Kasumi-1 (cell line): ENCODE data around the gene CD44.
A peak's percentile ranks its signal among the peaks of the same experiment; 100 is the strongest.

Experiments used
- DNase-seq, 2 experiments: peaks; one replicate each; lab custom pipeline; 2025; lab: John Stamatoyannopoulos, UW

Gene CD44

GRCh38 chr11:35112056-35112845 is 26.7 kb upstream of the CD44 start:
- DNase-seq, result no peak

GRCh38 chr11:35112846-35113105 is 26.2 kb upstream of the CD44 start:
- DNase-seq, result no peak

- DNase-seq, result no peak
Observed at GRCh38 chr11:35114906-35115687, 23.9 kb upstream of the CD44 start.

- DNase-seq, result no peak
Observed at GRCh38 chr11:35115688-35116030, 23.3 kb upstream of the CD44 start.

GRCh38 chr11:35116245-35116644 is 22.7 kb upstream of the CD44 start:
- DNase-seq, result no peak

DNA sequence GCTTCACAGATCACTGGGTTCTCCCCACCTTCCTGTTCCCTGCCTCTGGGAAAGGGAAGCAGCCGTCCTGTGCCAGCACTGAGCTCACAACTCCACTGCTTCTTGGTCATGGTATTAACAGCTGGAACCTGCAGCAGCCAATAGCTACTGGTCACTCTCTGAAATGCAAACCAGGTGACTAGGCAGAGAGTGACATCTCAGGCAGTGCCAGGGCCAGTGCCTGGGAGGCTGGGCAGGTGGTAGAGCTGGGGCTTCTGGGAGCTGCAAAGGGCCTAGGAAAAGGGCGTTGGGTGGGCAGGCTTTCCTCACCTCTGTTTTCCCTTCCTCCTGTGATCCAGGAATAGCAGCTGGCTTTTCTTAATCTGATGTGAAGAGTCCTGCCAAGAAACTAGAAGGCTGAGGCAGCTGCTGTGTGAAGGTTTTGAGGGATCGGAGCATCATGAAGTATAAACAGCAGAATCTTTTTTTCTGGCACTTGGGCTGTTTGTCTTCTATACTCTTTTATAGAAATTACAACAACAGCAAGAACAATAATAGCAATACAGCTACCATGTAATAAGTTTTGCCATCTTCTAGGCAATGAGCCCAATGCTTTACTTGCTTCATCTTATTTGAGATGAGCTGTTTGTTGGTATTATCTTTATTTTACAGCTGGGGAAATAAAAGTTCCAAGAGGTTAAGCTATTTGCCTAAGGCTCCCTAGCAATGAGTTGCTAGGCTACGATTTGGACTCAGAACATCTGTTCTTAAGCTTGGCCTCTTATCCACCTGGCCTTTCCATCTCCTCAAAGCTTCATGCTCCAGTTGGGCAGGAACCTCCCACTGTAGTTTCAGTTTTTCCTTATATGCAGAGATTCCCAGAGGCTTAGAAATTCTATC is 22.0 kb upstream of the CD44 start:
- DNase-seq, result no peak

GRCh38 chr11:35118906-35119305 is 20.1 kb upstream of the CD44 start:
- no peak for DNase-seq

DNA sequence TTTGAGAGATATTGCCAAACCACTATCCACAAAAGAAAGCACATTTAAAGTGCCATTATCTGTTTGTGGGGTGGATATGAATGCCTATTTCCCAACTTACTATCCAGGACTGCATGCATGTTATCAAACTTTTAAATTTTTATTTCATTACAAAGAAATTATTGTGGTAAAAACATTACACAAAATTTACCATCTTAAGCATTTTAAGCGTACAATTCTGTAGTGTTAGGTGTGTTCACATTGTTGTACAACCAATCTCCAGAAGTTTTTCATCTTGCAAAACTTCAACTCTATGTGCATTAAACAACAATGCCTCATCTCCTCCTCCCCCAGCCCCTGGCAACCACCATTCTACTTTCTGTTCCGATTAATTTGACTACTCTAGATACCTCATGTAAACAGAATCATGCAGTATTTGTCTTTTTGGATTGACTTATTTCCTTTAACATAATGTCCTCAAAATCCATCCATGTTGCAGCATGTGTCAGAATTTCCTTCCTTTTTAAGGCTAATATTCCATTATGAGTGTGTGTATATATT is 17.6 kb upstream of the CD44 start:
- DNase-seq, result no peak

- DNase-seq, result peak in 1 of 2 experiments; percentile 17
Observed at GRCh38 chr11:35122308-35122707, 16.7 kb upstream of the CD44 start.

DNA sequence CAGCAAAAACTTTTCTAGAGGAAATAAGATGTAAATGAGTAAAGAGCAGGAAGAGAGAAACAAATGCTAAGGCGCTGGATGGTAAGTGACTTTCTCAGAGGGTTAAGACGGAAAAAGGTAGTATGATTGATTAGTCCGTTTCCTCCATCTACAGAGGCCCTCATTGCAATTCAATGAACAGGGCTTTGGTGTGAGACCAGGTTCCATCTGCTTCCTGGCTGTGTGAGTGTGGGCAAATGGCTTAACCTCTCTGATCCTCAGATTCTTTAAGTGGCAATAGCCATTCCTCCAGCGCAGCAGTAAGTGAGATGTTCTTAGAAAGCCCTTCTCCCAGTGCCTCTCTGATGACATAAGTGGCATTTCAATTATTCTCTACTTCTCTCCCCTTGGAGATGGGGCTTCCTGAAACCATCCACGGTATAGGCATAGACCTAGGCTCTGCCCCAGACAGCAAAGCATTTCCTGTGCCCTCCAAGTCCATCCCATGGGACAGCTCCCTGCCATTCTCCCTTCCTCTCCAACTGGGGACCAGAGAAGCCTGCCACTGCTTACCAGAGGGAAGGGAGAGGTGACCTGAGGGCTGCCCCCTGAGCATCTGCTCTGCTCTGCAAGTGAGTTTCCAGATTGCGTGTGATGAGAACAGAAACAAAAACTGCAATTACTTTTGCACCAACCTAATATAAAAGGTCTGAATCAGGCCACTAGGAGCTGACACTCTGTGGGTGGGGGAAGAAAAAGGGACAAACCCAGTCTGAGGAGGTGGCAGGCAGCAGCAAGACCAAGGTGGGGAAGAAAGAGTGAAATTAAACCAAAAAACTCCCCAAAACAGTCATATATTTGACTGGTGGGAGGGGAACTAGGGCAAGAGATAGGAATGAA is 12.7 kb upstream of the CD44 start:
- no peak for DNase-seq

DNA sequence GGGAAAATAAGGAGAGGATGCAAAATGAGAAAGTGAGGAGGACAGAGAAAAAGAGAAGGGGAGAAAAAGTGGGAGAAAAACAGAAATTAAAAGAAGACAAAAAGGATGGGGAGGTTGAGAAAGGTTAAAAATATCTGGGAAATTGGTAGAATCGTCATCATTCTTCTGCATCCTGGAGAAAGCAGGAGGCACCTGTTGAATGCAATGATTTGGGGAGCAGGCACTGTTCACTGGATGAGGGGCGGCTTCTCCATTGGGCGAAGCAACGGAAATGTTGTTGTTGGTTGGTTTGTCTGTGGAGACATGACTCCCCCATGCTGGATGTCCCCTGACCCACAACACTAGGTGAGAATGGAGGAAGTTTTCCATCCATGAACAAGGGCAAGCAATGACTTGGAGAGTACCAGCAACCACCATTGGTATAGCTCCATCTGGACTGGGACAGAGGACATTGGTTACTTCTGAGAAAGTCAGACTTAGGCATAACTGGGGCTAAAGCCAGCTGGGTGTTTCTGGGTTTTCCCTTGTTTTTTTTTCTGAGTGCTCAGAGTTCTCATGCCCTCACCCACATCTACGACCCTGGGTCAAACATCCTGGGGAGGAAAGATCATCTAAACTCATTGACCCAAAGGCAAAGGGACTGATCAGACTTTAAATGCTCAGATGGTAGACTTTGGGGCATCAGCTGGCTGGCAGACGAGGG is 11.9 kb upstream of the CD44 start:
- DNase-seq, result no peak

DNA sequence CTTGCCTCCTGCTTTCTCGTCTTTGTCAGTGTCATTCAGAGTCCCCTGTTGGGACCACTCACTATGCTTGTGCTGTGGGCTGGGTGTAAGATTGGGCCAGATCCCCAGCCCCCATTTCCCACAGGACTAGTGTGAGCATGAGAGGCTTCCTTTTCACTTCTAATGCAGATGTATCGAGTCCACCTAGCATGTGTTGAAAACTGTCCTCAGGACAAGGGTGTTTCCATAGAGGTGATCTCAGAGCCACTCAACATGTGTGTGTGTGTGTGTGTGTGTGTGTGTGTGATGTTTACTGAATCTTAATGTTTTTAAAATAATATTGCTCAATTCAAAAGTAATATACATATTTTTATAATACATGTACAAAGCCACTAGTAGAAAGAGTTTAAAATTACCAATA is 11.4 kb upstream of the CD44 start:
- no peak for DNase-seq

- DNase-seq, result no peak
Observed at GRCh38 chr11:35131094-35131493, 7.9 kb upstream of the CD44 start.

DNA sequence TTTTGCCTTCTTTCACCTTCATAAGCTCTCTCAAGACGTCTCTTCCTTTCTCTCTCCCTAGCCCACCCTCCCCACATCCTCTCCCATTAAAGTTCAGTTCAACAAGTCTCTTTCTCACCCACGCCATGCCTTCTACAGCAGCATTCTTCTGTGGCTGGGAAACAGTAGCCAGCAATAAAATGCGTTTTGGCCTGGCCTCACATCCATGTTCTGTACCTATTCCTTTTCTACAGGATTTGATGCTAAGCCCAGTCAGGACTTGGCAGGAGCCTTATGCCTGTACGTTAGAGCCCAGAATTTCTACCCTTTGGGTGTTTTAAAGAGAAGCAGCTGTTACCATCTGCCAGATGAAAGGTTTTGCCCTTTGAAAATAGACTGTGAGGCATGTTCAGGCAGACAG is 7.1 kb upstream of the CD44 start:
- DNase-seq, result no peak

DNA sequence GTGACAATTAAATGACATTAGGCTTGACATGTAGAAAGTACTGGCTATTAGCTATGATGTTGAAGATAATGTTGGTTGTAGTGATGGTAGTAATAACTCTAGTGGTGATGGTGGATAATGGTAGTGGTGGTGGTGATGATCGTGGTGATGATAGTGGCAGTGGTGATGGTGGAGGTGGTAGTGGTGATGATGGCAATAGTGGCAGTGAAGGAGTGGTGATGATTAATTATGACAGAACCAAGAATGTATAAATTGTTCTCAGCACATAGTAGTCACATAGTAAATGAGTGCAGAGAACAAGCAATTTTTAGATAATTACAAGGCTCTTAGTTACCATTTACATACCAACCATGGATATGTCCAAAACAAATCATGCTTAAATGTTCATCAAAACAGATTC is 5.3 kb upstream of the CD44 start:
- DNase-seq, result no peak

DNA sequence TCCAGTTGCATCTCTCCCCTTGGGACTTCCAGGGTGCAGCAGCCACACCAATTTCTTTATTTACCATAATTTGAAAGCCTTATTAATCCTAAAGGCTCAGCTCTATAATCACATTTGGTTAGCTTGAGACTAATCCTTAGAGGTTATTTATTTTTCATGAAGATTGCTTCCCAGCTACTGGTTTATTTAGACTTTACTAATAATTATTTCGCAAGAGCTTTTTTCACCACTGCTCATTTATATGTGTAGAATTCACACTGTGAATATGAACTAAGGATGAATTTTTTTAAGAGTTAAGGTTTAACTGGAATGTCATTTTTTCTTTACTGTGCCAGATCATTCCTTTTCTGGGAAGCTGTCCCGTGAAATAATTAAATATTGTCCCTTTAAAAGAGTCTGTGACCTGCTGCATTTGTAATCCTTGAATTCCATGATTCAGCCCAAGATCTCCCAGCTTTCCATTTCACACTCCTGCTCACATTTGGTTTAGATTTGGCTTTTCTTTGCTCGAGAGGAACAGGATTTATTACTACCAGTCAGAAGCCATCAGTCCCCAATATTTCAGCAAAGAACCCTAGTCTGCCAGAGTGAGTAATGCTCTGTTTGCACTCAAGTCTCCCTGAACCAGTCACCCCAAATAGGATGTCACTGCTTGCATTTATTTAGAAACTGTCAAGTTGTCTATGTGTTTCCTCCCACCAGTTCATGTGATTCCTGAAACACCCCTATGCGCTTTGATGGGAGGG is 4.4 kb upstream of the CD44 start:
- no peak for DNase-seq

GRCh38 chr11:35135222-35135621 is 3.7 kb upstream of the CD44 start:
- no peak for DNase-seq

DNA sequence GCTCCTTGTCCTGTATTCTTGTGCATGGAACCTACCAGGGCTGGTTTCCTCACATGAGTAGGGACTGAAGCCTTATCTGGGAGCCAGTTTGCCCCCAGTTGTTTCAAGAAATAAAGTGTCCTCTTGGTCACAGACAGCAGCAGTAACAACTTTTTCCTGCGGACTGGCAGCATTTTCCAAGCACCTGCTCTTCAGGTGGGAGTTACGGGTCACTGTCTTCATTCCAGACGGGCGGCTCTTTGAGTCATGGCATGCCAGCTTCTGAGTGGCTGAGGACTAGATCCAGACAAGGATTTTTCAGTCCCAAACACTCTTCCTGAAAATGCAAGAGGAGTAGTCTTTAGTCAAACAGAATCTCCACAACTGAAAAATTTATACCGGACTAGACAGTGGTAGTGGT is 2.7 kb upstream of the CD44 start:
- DNase-seq, result no peak

GRCh38 chr11:35138058-35138457 is 913 bp upstream of the CD44 start:
- no peak for DNase-seq

GRCh38 chr11:35138606-35138942 is 397 bp upstream of the CD44 start:
- DNase-seq, result no peak
